NCI-H69 (cell line): ENCODE measurements around the gene CCRL2.

ENCODE experiments used
- DNase-seq: peaks from one replicate; lab custom pipeline; 2025; lab: John Stamatoyannopoulos, UW

The CCRL2 gene

GRCh38 chr3:46406788-46407611 lies at the start of gene CCRL2, which contains the start of gene CCR5AS:
Gene CCRL2 (plus strand): TSS chr3:46407259. CDS start chr3:46408080, 821 bp downstream.
Gene CCR5AS (minus strand): TSS chr3:46407066.
- no peak for DNase-seq

GRCh38 chr3:46358466-46358865 lies 48.6 kb upstream of the CCRL2 start:
- no peak for DNase-seq

GRCh38 chr3:46359733-46360493 lies 47.1 kb upstream of the CCRL2 start:
- peak; percentile 87 for DNase-seq

- no peak for DNase-seq
Observed at GRCh38 chr3:46360907-46361306, 46.2 kb upstream of the CCRL2 start.

GRCh38 chr3:46361408-46362283 lies 45.4 kb upstream of the CCRL2 start:
- DNase-seq = peak; percentile 30

- DNase-seq = no peak
Observed at GRCh38 chr3:46365041-46365440, 42.0 kb upstream of the CCRL2 start.

GRCh38 chr3:46365737-46366524 lies 41.1 kb upstream of the CCRL2 start:
- no peak for DNase-seq

- no peak for DNase-seq
Observed at GRCh38 chr3:46367811-46368210, 39.2 kb upstream of the CCRL2 start.

GRCh38 chr3:46368569-46368968 lies 38.5 kb upstream of the CCRL2 start:
- no peak for DNase-seq

GRCh38 chr3:46369151-46369550 lies 37.9 kb upstream of the CCRL2 start:
- DNase-seq = no peak

- DNase-seq = no peak
Observed at GRCh38 chr3:46369675-46370132, 37.4 kb upstream of the CCRL2 start.

- no peak for DNase-seq
Observed at GRCh38 chr3:46370839-46371518, 36.1 kb upstream of the CCRL2 start, which contains the start of gene CCR5. Gene CCR5 (plus strand): TSS chr3:46370946. CDS start chr3:46372903, 1,957 bp downstream.

GRCh38 chr3:46371519-46372340 lies 35.3 kb upstream of the CCRL2 start:
- DNase-seq = no peak

- DNase-seq = no peak
Observed at GRCh38 chr3:46372492-46373359, 34.3 kb upstream of the CCRL2 start.

GRCh38 chr3:46374755-46375154 lies 32.3 kb upstream of the CCRL2 start:
- no peak for DNase-seq

- no peak for DNase-seq
Observed at GRCh38 chr3:46375218-46375617, 31.8 kb upstream of the CCRL2 start.

GRCh38 chr3:46375814-46376213 lies 31.2 kb upstream of the CCRL2 start:
- DNase-seq = no peak

- peak; percentile 50 for DNase-seq
Observed at GRCh38 chr3:46378426-46378942, 28.6 kb upstream of the CCRL2 start.
